ENCODE measurements around the gene LMNA. TPM values are rescaled to one million over a fixed set of nuclear protein-coding genes. Genes with fewer than 3 reads are reported as not detected.
"Not testable (repeated sequence)": the region's sequence is repeated elsewhere in the genome, so short reads cannot be mapped to it uniquely, and the experiment has no call there.

LMNA gene
- total and polyA plus RNA-seq, 7 donors, result 114 to 392 (median 237) TPM

DNA sequence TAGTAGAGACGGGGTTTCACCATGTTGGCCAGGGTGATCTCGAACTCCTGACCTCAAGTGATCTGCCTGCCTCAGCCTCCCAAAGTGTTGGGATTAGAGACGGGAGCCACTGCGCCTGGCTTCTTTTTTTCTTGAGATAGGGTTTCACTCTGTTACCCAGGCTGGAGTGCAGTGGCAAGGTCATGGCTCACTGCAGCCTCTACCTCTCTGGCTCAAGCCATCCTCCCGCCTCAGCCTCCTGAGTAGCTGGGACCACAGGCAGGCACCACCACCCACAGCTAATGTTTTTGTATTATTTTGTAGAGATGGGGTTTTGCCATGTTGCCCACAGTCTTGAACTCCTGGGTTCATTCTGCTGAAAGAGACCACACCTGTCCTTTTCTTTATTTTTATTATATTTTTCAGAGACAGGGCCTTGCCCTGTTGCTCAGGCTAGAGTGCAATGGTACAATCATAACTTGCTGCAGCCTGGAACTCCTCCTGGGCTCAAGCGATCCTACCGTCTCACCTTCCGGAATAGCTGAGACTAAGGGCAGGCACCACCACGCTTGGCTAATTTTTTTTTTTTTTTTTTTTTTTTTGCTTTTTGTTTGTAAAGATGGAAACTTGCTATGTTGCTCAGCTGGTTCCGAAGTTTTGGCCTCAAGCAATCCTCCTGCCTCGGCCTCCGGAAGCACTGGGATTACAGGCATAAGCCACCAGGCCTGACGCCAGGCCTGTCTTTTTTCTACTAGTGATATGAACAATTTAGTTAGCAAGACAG is 3.1 kb downstream of the LMNA start:
- TF ChIP-seq, protein P1, sequence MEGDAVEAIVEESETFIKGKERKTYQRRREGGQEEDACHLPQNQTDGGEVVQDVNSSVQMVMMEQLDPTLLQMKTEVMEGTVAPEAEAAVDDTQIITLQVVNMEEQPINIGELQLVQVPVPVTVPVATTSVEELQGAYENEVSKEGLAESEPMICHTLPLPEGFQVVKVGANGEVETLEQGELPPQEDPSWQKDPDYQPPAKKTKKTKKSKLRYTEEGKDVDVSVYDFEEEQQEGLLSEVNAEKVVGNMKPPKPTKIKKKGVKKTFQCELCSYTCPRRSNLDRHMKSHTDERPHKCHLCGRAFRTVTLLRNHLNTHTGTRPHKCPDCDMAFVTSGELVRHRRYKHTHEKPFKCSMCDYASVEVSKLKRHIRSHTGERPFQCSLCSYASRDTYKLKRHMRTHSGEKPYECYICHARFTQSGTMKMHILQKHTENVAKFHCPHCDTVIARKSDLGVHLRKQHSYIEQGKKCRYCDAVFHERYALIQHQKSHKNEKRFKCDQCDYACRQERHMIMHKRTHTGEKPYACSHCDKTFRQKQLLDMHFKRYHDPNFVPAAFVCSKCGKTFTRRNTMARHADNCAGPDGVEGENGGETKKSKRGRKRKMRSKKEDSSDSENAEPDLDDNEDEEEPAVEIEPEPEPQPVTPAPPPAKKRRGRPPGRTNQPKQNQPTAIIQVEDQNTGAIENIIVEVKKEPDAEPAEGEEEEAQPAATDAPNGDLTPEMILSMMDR (IDR thresholded peaks at IDR 0.05), result no peak
- peaks cover 72% of the 10 kb centered on the region for H3K4me1 ChIP-seq
- no peaks in the 10 kb centered on the region for H3K36me3 ChIP-seq (ENCODE audit: insufficient read depth in 1 of 2, low read depth in 1 of 2)
- H3K27me3 ChIP-seq (ENCODE audit: insufficient read depth in 3 of 3, low read length in 2 of 3), result no peaks in the 10 kb centered on the region
- no peak for DNase-seq
- no peak for ATAC-seq
- no peaks in the 10 kb centered on the region for H3K9me3 ChIP-seq
- intact Hi-C loops (cut with DNase I), result no loop called here
- H3K4me3 ChIP-seq, result peak overlapping the region; percentile 99
- 25 to 41% (median 28%) methylated on average over 13 of the region's 13 CpGs for WGBS, 3 donors
- peak overlapping the region; percentile 99 for H3K27ac ChIP-seq

DNA sequence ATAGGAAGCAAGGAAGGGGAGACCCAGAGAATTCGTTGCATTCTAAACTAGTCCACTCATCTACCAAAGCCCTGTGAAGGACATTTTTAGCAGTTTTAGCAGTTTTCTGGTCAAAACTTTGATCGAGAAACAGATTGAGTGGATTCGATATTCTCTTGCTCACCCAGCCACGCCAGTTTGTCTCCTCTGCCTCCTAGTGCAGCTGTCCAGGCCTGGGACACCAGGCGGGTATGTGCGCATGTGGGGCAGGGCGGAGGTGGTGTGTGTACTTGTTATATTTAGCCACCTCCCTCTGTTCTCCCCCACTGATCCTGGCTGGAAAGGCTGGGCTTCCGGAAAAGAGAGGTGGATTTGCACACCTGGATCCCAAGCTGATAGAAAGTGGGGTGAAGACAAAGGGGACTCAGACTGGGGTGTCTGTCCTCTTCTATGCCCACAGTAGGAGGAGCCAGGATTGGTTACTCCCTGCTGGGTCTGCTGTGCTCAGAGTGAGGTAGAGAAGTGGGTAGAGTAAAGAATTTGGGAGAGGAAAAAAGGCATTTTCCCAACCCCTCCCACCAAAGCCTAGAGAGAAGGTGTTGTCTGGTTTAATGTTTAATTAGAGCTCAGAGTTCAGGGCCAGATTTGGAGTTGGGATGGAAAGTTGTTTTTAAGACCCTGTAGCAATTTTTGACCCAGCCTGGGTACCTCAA is 3.8 kb downstream of the LMNA start:
- peak; percentile 81 to 91 for DNase-seq
- intact Hi-C loops (cut with DNase I), result no loop called here
- Histone ChIP-seq H3K27ac (peak overlapping the region; percentile 99), H3K4me1 (peaks cover 72% of the 10 kb centered on the region), H3K9me3 (no peaks in the 10 kb centered on the region), H3K27me3 (ENCODE audit: insufficient read depth in 3 of 3, low read length in 2 of 3) (no peaks in the 10 kb centered on the region), H3K36me3 (ENCODE audit: insufficient read depth in 1 of 2, low read depth in 1 of 2) (no peaks in the 10 kb centered on the region), H3K4me3 (peak overlapping the region; percentile 99)
- 15 to 16% (median 16%) methylated on average over 8 of the region's 8 CpGs for WGBS, 3 donors
- ATAC-seq, result peak; percentile 50 to 65 (median 62)
- TF ChIP-seq, protein P1 (IDR thresholded peaks at IDR 0.05), result no peak

DNA sequence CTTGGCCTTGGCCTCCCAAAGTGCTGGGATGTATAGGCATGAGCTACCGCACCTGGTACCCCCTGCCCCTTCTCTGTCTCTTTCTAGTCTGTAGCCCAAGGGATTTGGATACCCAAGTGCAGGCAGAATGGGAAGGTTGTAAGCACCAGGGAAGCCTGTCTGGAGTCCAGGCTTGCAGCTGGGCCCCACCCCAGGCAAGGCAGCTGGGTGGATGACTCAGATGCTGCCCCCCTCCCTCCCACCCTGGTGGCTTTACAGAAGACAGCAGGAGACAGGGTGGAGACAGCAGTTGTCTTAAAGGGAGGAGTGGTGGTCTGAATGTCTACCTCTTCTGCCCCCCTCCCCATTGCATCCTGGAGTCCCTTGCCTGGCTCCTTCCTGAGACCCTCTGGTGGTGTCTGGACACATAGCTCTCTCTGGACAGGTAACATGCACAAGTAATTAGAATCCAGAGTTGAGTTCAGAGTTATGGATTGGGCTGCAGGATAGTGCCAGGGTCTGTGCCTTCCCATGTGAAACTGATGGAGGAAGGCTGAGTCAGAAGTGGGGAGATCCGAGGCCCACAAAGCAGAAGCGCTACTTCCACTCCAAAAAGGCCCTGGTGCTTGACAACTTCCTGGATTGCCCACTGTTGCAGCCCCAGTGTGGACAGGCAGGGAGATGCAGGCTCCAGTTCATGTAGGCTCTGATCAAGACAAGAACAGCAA is 5.1 kb downstream of the LMNA start:
- Histone ChIP-seq H3K27ac (peak overlapping the region; percentile 99), H3K27me3 (ENCODE audit: insufficient read depth in 3 of 3, low read length in 2 of 3) (no peaks in the 10 kb centered on the region), H3K4me3 (peak overlapping the region; percentile 99), H3K4me1 (peaks cover 75% of the 10 kb centered on the region), H3K9me3 (no peaks in the 10 kb centered on the region), H3K36me3 (ENCODE audit: insufficient read depth in 1 of 2, low read depth in 1 of 2) (no peaks in the 10 kb centered on the region)
- peak; percentile 72 to 86 for DNase-seq
- WGBS, 3 donors, result 19 to 51% (median 21%) methylated on average over 3 of the region's 3 CpGs
- ATAC-seq, result peak; percentile 25 to 46 (median 35)
- TF ChIP-seq, protein P1 (IDR thresholded peaks at IDR 0.05), result peak; percentile 4
- intact Hi-C loops (cut with DNase I), result loop anchor here in 1 of 2 donors (10.0 kb wide), 1 partner anchor 385 kb away; the partner anchor contains the start of gene MEF2D

DNA sequence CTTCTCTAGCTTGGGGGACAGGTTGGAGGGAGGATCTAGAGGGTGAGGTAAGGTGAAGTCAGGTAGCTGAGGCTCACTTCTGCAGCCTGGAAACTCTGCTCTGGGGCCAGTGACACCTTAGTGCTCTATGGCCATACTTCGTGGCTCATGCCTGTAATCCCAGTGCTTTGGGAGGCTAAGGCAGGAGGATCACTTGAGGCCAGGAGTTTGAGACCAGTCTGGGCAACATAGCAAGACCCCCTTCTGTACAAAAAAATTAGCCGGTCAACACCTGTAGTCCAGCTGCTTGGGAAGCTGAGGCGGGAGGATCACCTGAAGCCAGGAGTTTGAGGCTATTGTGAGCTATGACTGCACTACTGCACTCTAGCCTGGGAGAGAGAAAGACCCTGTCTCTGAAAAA is 5.8 kb downstream of the LMNA start:
- Histone ChIP-seq H3K27me3 (ENCODE audit: insufficient read depth in 3 of 3, low read length in 2 of 3) (no peaks in the 10 kb centered on the region), H3K27ac (peak overlapping the region; percentile 99), H3K4me3 (peak overlapping the region; percentile 99), H3K9me3 (no peaks in the 10 kb centered on the region), H3K4me1 (peaks cover 82% of the 10 kb centered on the region), H3K36me3 (ENCODE audit: insufficient read depth in 1 of 2, low read depth in 1 of 2) (no peaks in the 10 kb centered on the region)
- DNase-seq (no peak), ATAC-seq (no peak)
- TF ChIP-seq, protein P1 (IDR thresholded peaks at IDR 0.05), result no peak
- intact Hi-C loops (cut with DNase I), result loop anchor here in 1 of 2 donors (10.0 kb wide), 1 partner anchor 384 kb away; the partner anchor contains the start of gene MEF2D
- 57 to 62% (median 59%) methylated on average over 3 of the region's 3 CpGs for WGBS, 3 donors

DNA sequence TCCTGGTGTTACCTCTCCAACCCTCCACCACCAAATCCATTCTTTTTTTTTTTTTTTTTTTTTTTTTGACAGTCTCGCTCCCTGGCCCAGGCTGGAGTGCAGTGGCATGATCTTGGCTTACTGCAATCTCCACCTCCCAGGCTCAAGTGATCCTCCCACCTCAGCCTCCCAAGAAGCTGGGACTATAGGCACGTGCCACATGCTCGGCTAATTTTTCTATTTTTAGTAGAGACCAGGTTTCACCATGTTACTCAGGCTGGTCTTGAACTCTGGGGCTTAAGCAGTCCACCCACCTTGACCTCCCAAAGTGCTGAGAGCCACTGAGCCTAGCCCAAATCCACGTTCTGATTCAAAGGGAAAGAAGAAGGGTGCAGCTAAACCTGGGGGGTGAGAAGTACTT is 6.5 kb downstream of the LMNA start:
- Histone ChIP-seq H3K4me3 (peak overlapping the region; percentile 99), H3K4me1 (peaks cover 88% of the 10 kb centered on the region), H3K27ac (peak overlapping the region; percentile 99)
- H3K27me3 ChIP-seq (ENCODE audit: insufficient read depth in 3 of 3, low read length in 2 of 3); H3K36me3 ChIP-seq (ENCODE audit: insufficient read depth in 1 of 2, low read depth in 1 of 2); ATAC-seq; H3K9me3 ChIP-seq; DNase-seq: not testable (repeated sequence)
- 13 to 20% (median 13%) methylated on average over 4 of the region's 4 CpGs for WGBS, 3 donors
- intact Hi-C loops (cut with DNase I), result loop anchor here in 1 of 2 donors (10.0 kb wide), 1 partner anchor 384 kb away; the partner anchor contains the start of gene MEF2D

Measured in psoas muscle (tissue), 8 donors.